Activated CD8-positive, alpha-beta memory T cell treated with anti-CD3 and anti-CD28 coated beads, Interleukin-2, amount 50 U/mL, for 24 hours (primary cell): Measurements from ENCODE around the gene KCNMA1.
"Not testable (repeated sequence)": the region's sequence is repeated elsewhere in the genome, so short reads cannot be mapped to it uniquely, and the experiment has no call there.

Experiments
- DNase-seq: peaks from one replicate; pipeline ENCODE4 v3.0.0-alpha.2; 2020; ENCODE audit errors: extremely low read depth

KCNMA1 gene

DNA sequence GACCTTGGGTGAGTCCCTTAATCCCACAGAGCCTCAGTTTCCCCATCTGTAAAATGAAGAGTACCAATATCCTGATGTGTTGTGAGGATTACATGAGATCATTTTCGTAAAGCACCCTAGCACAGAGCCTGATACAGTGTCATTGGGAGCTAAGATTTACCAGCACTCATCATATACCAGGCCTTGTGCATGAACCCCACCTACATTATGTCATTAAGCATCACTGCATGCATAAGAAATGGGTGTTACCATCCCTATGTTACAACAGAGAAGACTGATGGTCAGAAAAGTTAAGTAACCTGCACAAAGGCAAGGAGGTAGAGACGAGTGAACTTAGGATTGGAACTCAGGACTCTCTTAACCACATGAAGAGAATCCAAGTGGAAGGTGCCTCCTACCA lies 290.6 kb downstream of the KCNMA1 start:
- no peak for DNase-seq

- no peak for DNase-seq
Measured at GRCh38 chr10:77341055-77341454, 296.6 kb downstream of the KCNMA1 start.

DNA sequence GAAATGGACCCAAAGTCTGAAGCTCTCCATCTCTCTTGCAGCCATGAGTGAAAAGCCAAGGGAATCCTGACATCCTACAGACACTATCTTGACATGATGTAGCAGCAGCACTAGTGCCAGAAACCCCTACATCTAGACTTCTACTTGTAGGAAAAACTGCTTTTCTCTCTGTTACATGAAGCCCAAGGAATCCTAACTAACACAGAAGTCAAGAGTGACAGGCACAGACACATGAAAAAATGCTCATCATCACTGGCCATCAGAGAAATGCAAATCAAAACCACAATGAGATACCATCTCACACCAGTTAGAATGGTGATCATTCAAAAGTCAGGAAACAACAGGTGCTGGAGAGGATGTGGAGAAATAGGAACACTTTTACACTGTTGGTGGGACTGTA lies 297.7 kb downstream of the KCNMA1 start:
- DNase-seq = not testable (repeated sequence)

DNA sequence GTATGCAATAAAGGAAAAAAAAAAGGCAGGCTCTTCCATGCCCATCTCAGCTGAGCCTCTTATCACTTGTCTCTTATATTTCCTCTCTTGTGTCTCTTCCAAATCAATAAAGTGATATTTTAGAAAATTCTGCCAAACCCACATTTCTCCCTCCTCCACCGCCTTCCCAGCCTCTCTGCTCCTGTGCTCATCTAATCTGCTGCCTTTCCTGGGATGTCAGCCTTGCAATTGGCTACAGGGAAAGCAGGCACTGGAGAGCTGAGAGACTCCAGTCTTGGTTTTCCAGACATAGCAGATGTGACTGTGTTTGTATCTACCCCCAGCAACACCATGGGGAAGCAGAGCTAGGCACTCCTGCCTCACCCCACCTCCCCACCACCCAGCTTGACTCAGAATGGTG lies 298.4 kb downstream of the KCNMA1 start:
- no peak for DNase-seq

GRCh38 chr10:77338143-77338542 lies 299.5 kb downstream of the KCNMA1 start:
- DNase-seq = no peak

DNA sequence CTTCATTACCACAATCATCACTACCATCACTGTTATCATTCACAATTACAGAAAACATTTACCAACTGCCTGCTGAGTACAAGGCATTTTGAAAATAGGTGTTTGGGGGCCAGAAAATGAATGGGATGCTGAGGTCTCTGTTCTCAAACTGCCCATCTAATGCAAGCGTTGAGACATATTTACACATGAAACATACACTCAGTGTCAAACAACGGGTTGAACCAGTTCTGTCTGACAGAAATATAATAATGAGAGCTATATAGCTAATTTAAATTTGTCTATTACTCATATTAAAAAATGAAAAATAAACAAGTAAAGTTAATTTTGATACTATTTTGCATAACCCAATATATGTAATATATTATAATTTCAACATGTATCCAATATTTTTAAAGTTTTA lies 303.1 kb downstream of the KCNMA1 start:
- DNase-seq = no peak

GRCh38 chr10:77333610-77334340 lies 303.8 kb downstream of the KCNMA1 start:
- no peak for DNase-seq

GRCh38 chr10:77332256-77332655 lies 305.4 kb downstream of the KCNMA1 start:
- no peak for DNase-seq

- no peak for DNase-seq
Measured at GRCh38 chr10:77328272-77328816, 309.3 kb downstream of the KCNMA1 start.

DNA sequence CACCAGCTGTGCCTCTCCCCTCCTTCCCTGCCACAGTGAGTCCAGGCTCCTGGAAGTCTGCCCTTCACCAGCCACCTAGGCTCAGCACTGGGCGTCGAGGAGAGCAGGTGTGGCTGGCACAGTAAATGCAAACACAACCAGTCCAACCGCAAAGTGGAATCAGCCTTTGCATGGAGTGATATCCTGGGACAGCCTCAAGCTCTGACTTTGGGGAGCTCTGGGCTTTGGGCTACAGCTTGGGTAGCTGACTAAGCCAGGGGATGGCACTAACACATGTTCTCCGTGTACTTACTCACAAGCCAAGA lies 312.4 kb downstream of the KCNMA1 start:
- DNase-seq = no peak

DNA sequence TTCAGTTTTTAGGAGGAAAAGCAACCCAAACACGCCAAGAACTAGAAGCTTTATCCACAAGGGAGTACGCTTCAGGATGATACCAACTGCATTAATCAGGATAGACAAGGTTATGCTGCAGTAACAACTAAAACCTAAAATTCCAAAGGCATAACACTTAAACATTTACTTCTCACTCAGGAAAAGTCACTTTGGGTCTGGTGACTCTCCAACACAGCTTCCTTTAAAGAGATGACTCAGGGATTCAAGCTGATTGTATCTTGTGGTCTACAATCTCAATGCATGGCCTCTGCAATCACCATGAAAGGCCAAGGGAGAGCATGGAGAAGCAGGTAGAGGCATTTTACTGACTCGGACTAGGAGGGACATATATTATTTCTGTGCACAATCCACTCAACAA lies 315.8 kb downstream of the KCNMA1 start:
- no peak for DNase-seq

DNA sequence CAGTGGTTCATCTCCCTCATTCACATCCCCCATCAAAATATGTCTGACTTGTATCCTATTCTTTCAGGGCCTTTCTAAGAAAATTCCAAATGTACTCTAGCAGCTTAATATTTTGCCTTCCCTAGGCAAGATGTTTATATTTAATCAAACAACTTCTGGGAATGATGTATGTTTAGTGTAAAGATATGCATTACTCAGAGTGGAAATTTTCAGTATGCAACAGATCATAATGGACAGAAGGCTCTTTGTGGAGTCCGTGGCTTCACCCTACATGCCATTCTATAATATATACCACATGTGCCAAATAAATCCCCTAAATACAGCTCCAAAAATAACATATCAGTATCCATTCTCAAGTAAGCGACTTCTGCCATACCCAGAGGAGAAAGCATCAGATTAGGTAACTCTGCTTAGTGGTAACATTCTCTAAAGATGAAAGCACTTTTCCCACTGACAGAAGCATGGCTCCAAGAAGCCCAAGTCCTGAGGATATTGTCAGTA lies 316.6 kb downstream of the KCNMA1 start:
- no peak for DNase-seq

GRCh38 chr10:77319557-77319956 lies 318.1 kb downstream of the KCNMA1 start:
- DNase-seq = no peak

DNA sequence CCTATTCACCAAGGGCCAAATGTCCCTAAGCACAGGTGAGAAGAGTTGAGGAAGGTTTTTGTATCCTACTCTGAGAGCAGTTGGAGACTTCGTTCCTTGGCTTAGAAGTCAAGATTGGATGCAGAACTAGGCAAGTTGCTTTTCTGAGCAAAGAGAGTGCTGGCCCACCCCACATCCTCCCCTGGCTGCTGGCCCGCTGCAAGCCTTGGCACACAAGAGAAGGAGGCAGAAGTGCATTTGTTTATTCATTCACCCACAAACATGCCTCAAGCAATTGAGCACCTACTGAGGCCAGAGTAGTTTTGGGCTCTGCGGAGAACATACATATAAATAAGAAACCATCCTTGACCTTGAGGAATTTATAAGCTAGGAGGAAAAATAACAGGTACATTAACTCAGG lies 318.9 kb downstream of the KCNMA1 start:
- DNase-seq = no peak

DNA sequence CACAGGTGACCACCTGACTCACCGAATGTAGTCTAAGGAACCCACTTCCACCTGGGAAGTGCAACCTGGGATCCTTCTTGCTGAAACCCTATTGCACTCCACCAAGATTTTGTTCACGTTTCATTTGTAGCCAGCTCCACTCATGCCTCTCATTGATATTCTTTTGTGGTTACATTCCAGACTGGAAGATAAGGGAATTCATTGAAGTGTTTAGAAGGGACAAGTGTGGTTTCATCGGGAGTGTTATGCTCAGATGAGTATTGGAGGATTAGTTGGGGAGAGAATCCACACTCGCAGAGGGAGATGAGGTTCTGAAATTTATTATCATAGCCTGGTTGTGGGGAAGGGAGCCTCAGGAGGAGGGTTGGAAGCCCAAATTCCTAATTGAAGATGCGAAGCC lies 320.4 kb downstream of the KCNMA1 start:
- DNase-seq = no peak

DNA sequence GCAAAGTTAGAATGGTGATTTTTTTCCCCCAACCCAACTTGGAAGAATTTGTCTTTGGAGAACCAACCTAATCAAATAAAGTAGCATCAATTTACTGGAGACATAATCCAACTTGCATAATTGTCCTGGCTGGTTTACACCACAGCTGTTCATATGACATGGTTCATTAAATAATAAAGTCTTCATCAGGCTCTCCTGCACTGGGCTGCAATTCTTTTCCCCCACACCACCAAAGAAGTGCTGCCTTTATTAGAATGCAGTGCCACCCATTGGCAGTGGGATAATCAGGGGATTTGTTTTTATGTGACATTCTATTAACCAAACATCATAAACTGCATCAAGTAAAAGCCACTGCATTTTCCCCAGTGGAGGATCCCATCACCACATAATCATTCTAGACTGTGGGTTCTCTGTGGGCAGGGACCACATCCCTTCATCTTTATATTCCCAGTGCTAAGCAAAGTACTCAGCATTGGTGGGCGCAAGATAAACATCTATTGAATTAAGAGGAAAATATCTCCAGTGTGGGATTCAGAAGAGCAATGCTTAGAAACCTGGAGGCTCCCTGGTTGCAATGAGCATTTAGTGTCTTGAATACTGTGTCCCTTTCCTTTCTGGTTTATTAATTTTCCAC lies 322.0 kb downstream of the KCNMA1 start:
- DNase-seq = no peak

GRCh38 chr10:77313066-77313750 lies 324.4 kb downstream of the KCNMA1 start:
- no peak for DNase-seq

GRCh38 chr10:77311186-77311585 lies 326.4 kb downstream of the KCNMA1 start:
- DNase-seq = no peak

GRCh38 chr10:77310288-77310840 lies 327.2 kb downstream of the KCNMA1 start:
- no peak for DNase-seq

- DNase-seq = no peak
Measured at GRCh38 chr10:77309509-77309908, 328.1 kb downstream of the KCNMA1 start.

- DNase-seq = no peak
Measured at GRCh38 chr10:77309092-77309491, 328.5 kb downstream of the KCNMA1 start.

DNA sequence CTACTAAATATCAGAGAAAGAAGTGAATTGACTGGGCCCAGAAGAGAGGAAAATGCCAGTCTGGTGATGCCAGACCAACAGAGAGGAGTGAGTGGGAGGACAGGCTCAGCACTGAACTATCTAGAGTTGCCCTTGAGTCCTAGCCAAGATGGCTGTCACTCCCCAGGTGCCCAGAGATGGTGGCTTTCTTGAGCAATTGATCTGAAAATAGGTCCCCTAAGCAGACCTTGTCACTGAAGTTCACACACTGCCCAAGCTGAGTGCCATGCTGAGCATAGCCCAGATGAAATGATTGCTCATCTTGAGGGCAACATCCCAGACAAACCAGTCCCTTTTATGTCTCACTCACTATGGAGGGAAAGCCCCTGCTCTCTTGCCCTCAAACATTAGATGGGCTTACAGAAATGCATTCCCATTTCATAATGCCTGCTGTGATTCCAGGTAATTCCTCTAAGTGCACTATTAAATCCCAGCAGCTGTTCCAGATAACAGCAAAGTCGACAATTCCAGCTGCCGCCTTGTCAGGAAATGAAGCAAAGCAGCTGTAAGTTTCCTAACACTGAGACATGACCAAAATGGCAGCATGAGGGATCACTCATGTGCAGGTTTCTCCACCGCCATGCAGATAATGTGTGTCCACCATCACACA lies 329.4 kb downstream of the KCNMA1 start:
- no peak for DNase-seq
